GM12878 (cell line): Measurements from ENCODE around the gene TRPM5. TPM values are rescaled to one million over a fixed set of nuclear protein-coding genes. Genes with fewer than 3 reads are reported as not detected.

ENCODE experiments used
- EP300 ChIP-seq, 2 experiments: fragments of 150-350 bp in 1 of 2; IDR thresholded peaks; 2 replicates each; pipeline ENCODE4 v1.6.1; 2011 to 2012; ENCODE audit warnings: low read depth in 2 of 2, low read length in 2 of 2, borderline replicate concordance in 1 of 2, improper control_type of control experiment in 1 of 2, inconsistent platforms in 1 of 2; ENCODE audit not compliant: control insufficient read depth in 1 of 2
- HDGF ChIP-seq: fragments of 450-650 bp; IDR thresholded peaks from 2 replicates; pipeline ENCODE4 v1.6.1; 2016; ENCODE audit warnings: antibody characterized with exemption
- NR2C1 ChIP-seq: fragments of 450-650 bp; IDR thresholded peaks from 2 replicates; pipeline ENCODE4 v1.6.1; 2017; ENCODE audit warnings: antibody characterized with exemption, mild to moderate bottlenecking, moderate library complexity
- PML ChIP-seq: IDR thresholded peaks from 2 replicates; pipeline ENCODE4 v1.6.1; 2012; ENCODE audit warnings: low read length, inconsistent platforms
- SPI1 ChIP-seq: IDR thresholded peaks from 2 replicates; pipeline ENCODE4 v1.6.1; 2011; ENCODE audit warnings: low read depth, mild to moderate bottlenecking, low read length, moderate library complexity, borderline replicate concordance; ENCODE audit not compliant: insufficient read depth
- SUPT20H ChIP-seq: IDR thresholded peaks from 2 replicates; pipeline ENCODE4 v1.6.1; 2011; ENCODE audit warnings: low read depth, mild to moderate bottlenecking, low read length, moderate library complexity, borderline replicate concordance; ENCODE audit not compliant: control insufficient read depth
- TCF3 ChIP-seq: IDR thresholded peaks from 2 replicates; pipeline ENCODE4 v1.6.1; 2012; ENCODE audit warnings: low read depth, mild to moderate bottlenecking, low read length, borderline replicate concordance; ENCODE audit not compliant: insufficient read depth
- polyA plus RNA-seq, 11 experiments: library from polyadenylated mRNA; depleted of rRNA in 4 of 11; unstranded in 6 of 11; stranded (reverse) in 5 of 11; fragments of >200 nt; fragmentation: Nextera tagmentation in 4 of 11; fragmentation: Illumina TruSeq in 1 of 11; extraction: Ambion mirVana in 4 of 11; extraction: Trizol in 1 of 11; gene quantifications; 1 replicate in 1 of 11; 2 replicates in 10 of 11; pipeline versions ENCODE4 v1.2.1 to v1.2.3, GENCODE V29; 2011 to 2016; ENCODE audit warnings: inconsistent platforms in 2 of 11, missing spikeins in 2 of 11, low read depth in 1 of 11
- total RNA-seq, 4 experiments: library from RNA; depleted of rRNA in 3 of 4; stranded (reverse); fragments of >200 nt in 3 of 4; fragmentation: Illumina TruSeq in 1 of 4; extraction: Trizol in 1 of 4; gene quantifications; 2 replicates each; pipeline versions ENCODE4 v1.2.1 to v1.2.3, GENCODE V29; 2013 to 2021
- TF ChIP-seq, protein P1 (sequence below): fragments of 450-650 bp; IDR thresholded peaks from 2 replicates; pipeline ENCODE4 v1.6.1; 2017; ENCODE audit warnings: antibody characterized with exemption, mild to moderate bottlenecking, moderate library complexity
- TF ChIP-seq, protein P2 (sequence below): fragments of 450-650 bp; formaldehyde crosslinking; IDR thresholded peaks from 2 replicates; pipeline ENCODE4 v1.5.0; 2022; ENCODE audit warnings: mild to moderate bottlenecking, missing genetic modification characterization
- TF ChIP-seq, protein P3 (sequence below): fragments of 450-650 bp; IDR thresholded peaks from 2 replicates; pipeline ENCODE4 v1.6.1; 2016; ENCODE audit warnings: mild to moderate bottlenecking

TRPM5 gene
- total and polyA plus RNA-seq, 10 of the 15 experiments (the other 5 are each of a cell fraction or from before 2014, with no cell fraction given): not detected

DNA sequence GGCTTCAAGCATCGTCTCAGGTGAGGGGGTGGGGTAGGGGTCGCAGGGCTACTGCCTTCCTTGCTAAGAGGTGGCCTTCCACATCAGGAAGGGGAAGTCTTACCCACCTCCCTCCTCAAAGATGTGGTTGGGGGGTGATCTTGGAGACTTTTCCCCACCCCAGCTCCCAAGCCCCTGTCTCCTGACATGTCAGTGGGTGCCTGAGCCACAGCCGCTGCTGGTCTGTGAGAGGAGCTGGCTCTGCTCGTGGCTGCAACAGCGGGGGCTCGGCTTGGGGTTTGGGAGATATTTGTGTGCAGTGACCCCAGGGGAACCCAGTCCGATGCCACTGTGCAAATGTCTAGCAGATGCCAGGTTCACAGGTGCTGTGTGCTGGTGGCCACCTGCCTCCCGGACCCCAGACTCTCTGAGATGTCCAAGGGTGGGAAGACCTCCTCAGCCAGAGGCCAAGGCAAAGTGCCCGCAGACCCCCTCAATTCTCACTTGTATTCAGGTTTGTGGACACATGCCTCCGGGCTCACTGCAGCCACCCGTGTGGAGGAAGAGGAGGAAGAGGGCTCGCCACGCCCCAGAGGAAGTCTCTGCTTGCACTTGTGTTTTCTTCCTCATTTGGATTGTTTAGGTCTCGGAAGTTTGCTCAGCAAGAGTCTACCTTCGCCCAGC is 2.4 kb upstream of the TRPM5 start (continued):
- TF ChIP-seq, protein P1, sequence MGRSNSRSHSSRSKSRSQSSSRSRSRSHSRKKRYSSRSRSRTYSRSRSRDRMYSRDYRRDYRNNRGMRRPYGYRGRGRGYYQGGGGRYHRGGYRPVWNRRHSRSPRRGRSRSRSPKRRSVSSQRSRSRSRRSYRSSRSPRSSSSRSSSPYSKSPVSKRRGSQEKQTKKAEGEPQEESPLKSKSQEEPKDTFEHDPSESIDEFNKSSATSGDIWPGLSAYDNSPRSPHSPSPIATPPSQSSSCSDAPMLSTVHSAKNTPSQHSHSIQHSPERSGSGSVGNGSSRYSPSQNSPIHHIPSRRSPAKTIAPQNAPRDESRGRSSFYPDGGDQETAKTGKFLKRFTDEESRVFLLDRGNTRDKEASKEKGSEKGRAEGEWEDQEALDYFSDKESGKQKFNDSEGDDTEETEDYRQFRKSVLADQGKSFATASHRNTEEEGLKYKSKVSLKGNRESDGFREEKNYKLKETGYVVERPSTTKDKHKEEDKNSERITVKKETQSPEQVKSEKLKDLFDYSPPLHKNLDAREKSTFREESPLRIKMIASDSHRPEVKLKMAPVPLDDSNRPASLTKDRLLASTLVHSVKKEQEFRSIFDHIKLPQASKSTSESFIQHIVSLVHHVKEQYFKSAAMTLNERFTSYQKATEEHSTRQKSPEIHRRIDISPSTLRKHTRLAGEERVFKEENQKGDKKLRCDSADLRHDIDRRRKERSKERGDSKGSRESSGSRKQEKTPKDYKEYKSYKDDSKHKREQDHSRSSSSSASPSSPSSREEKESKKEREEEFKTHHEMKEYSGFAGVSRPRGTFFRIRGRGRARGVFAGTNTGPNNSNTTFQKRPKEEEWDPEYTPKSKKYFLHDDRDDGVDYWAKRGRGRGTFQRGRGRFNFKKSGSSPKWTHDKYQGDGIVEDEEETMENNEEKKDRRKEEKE: no peak
- TF ChIP-seq, protein P2, sequence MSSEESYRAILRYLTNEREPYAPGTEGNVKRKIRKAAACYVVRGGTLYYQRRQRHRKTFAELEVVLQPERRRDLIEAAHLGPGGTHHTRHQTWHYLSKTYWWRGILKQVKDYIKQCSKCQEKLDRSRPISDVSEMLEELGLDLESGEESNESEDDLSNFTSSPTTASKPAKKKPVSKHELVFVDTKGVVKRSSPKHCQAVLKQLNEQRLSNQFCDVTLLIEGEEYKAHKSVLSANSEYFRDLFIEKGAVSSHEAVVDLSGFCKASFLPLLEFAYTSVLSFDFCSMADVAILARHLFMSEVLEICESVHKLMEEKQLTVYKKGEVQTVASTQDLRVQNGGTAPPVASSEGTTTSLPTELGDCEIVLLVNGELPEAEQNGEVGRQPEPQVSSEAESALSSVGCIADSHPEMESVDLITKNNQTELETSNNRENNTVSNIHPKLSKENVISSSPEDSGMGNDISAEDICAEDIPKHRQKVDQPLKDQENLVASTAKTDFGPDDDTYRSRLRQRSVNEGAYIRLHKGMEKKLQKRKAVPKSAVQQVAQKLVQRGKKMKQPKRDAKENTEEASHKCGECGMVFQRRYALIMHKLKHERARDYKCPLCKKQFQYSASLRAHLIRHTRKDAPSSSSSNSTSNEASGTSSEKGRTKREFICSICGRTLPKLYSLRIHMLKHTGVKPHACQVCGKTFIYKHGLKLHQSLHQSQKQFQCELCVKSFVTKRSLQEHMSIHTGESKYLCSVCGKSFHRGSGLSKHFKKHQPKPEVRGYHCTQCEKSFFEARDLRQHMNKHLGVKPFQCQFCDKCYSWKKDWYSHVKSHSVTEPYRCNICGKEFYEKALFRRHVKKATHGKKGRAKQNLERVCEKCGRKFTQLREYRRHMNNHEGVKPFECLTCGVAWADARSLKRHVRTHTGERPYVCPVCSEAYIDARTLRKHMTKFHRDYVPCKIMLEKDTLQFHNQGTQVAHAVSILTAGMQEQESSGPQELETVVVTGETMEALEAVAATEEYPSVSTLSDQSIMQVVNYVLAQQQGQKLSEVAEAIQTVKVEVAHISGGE (CRISPR knock-in tag): no peak
- TF ChIP-seq, protein P3, sequence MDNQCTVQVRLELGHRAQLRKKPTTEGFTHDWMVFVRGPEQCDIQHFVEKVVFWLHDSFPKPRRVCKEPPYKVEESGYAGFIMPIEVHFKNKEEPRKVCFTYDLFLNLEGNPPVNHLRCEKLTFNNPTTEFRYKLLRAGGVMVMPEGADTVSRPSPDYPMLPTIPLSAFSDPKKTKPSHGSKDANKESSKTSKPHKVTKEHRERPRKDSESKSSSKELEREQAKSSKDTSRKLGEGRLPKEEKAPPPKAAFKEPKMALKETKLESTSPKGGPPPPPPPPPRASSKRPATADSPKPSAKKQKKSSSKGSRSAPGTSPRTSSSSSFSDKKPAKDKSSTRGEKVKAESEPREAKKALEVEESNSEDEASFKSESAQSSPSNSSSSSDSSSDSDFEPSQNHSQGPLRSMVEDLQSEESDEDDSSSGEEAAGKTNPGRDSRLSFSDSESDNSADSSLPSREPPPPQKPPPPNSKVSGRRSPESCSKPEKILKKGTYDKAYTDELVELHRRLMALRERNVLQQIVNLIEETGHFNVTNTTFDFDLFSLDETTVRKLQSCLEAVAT: no peak
- TF ChIP-seq PML (no peak), SPI1 (no peak), EP300 (IDR thresholded peaks at IDR 0.05; ENCODE audit: borderline replicate concordance in 1 of 2, control insufficient read depth in 1 of 2, low read depth in 2 of 2, low read length in 2 of 2) (no peak), NR2C1 (no peak), SUPT20H (no peak), TCF3 (no peak), HDGF (no peak)
- TF ChIP-seq, all 136 proteins: peak for 0
